SU-DHL-6 (cell line): ENCODE data around the gene CTNNBL1.

Experiments
- H2AFZ ChIP-seq: fragments of 200-600 bp; sonication (generic); 2 replicates; pipeline ENCODE4 v1.6.1; 2014; ENCODE audit warnings: low read depth, mild to moderate bottlenecking, moderate library complexity, mixed read lengths, antibody characterized with exemption, low read length; ENCODE audit not compliant: severe bottlenecking
- H3F3A ChIP-seq: fragments of 200-600 bp; shearing (Covaris generic); 2 replicates; pipeline ENCODE4 v1.6.0; 2016; ENCODE audit warnings: antibody characterized with exemption, mild to moderate bottlenecking; ENCODE audit not compliant: insufficient read depth
- H3K27ac ChIP-seq: fragments of 200-600 bp; sonication (generic); 2 replicates; pipeline ENCODE4 v1.5.1; 2016; ENCODE audit warnings: low read depth, mild to moderate bottlenecking, low read length, moderate library complexity, mixed read lengths
- H3K27me3 ChIP-seq: fragments of 200-600 bp; sonication (generic), shearing (Covaris generic); 2 replicates; pipeline ENCODE4 v1.6.0; 2014; ENCODE audit warnings: mild to moderate bottlenecking, low read length
- H3K36me3 ChIP-seq: fragments of 200-600 bp; sonication (generic); 2 replicates; pipeline ENCODE4 v1.6.1; 2014; ENCODE audit warnings: mild to moderate bottlenecking, low read length, mixed read lengths
- H3K4me2 ChIP-seq: fragments of 300-600, 200-600 bp; shearing (Covaris generic), sonication (generic); 2 replicates; pipeline ENCODE4 v1.6.0; 2014; ENCODE audit warnings: low read length, low read depth, mild to moderate bottlenecking; ENCODE audit not compliant: poor library complexity, severe bottlenecking
- H3K4me3 ChIP-seq: fragments of 200-600 bp; sonication (generic); 2 replicates; pipeline ENCODE4 v1.5.1; 2014; ENCODE audit warnings: antibody characterized with exemption, low read length, mild to moderate bottlenecking, mixed read lengths; ENCODE audit not compliant: insufficient read depth, poor library complexity, severe bottlenecking
- H3K79me2 ChIP-seq: fragments of 200-600 bp; sonication (generic); 2 replicates; pipeline ENCODE4 v1.6.1; 2014; ENCODE audit warnings: mild to moderate bottlenecking, low read length, moderate library complexity; ENCODE audit not compliant: insufficient read depth
- H3K9ac ChIP-seq: fragments of 200-600 bp; sonication (generic); 2 replicates; pipeline ENCODE4 v1.7.0; 2014; ENCODE audit warnings: mild to moderate bottlenecking, low read length
- H3K9me2 ChIP-seq: fragments of 200-600 bp; sonication (generic); replicated peaks from 2 replicates; pipeline ENCODE4 v1.6.1; 2014; ENCODE audit warnings: low read length; ENCODE audit not compliant: insufficient read depth
- H3K9me3 ChIP-seq: fragments of 200-600 bp; sonication (generic); 2 replicates; pipeline ENCODE4 v1.6.1; 2014; ENCODE audit warnings: low read length, mixed read lengths; ENCODE audit not compliant: insufficient read depth
- H4K20me1 ChIP-seq: fragments of 200-600 bp; sonication (generic); 2 replicates; pipeline ENCODE4 v1.6.1; 2014; ENCODE audit warnings: low read depth, mild to moderate bottlenecking, antibody characterized with exemption, low read length, moderate library complexity, mixed read lengths
- CTCF ChIP-seq: fragments of 200-600 bp; sonication (generic); IDR thresholded peaks from one replicate; pipeline ENCODE4 v1.5.1; 2017; ENCODE audit warnings: antibody characterized with exemption, mild to moderate bottlenecking, low read length, moderate library complexity; ENCODE audit not compliant: insufficient read depth, poor library complexity, severe bottlenecking
- EZH2phosphoT487 ChIP-seq: fragments of 200-600 bp; sonication (generic), shearing (Covaris generic); conservative IDR thresholded peaks from 2 replicates; pipeline ENCODE4 v1.6.1; 2018; ENCODE audit warnings: mild to moderate bottlenecking, antibody characterized with exemption, low read length, moderate library complexity, mixed read lengths

The CTNNBL1 gene

GRCh38 chr20:37686762-37687477, 6.9 kb upstream of the CTNNBL1 start:
- no peak overlapping the region for H2AFZ ChIP-seq
- no peaks in the 10 kb centered on the region for H3K79me2 ChIP-seq
- H3K4me2 ChIP-seq, result no peak overlapping the region
- no peaks in the 10 kb centered on the region for H3K36me3 ChIP-seq
- no peak overlapping the region for H3K27ac ChIP-seq
- H3F3A ChIP-seq, result no peaks in the 10 kb centered on the region
- H4K20me1 ChIP-seq, result no peaks in the 10 kb centered on the region
- H3K9ac ChIP-seq, result no peak overlapping the region
- no peak for TF ChIP-seq CTCF
- TF ChIP-seq EZH2phosphoT487, result no peak
- H3K4me3 ChIP-seq, result no peak overlapping the region
- H3K9me2 ChIP-seq, result no peaks in the 10 kb centered on the region
- H3K27me3 ChIP-seq, result no peaks in the 10 kb centered on the region
- no peaks in the 10 kb centered on the region for H3K9me3 ChIP-seq

- H3F3A ChIP-seq, result no peaks in the 10 kb centered on the region
- no peak overlapping the region for H3K4me2 ChIP-seq
- H4K20me1 ChIP-seq, result no peaks in the 10 kb centered on the region
- H3K4me3 ChIP-seq, result no peak overlapping the region
- TF ChIP-seq EZH2phosphoT487, result no peak
- TF ChIP-seq CTCF, result no peak
- H3K36me3 ChIP-seq, result no peaks in the 10 kb centered on the region
- no peak overlapping the region for H3K27ac ChIP-seq
- H3K79me2 ChIP-seq, result no peaks in the 10 kb centered on the region
- no peaks in the 10 kb centered on the region for H3K9me2 ChIP-seq
- no peaks in the 10 kb centered on the region for H3K9me3 ChIP-seq
- no peak overlapping the region for H2AFZ ChIP-seq
- no peaks in the 10 kb centered on the region for H3K27me3 ChIP-seq
- no peak overlapping the region for H3K9ac ChIP-seq
Observed at GRCh38 chr20:37687478-37687805, 6.4 kb upstream of the CTNNBL1 start.

GRCh38 chr20:37688093-37688492, 5.7 kb upstream of the CTNNBL1 start:
- Histone ChIP-seq H2AFZ (no peak overlapping the region), H3K36me3 (no peaks in the 10 kb centered on the region), H3K4me3 (no peak overlapping the region), H3K9me3 (no peaks in the 10 kb centered on the region), H3K27ac (no peak overlapping the region), H3K27me3 (no peaks in the 10 kb centered on the region), H3K9ac (no peak overlapping the region), H3K9me2 (no peaks in the 10 kb centered on the region), H3F3A (no peaks in the 10 kb centered on the region), H4K20me1 (no peaks in the 10 kb centered on the region), H3K79me2 (no peaks in the 10 kb centered on the region), H3K4me2 (no peak overlapping the region)
- TF ChIP-seq CTCF, result no peak
- no peak for TF ChIP-seq EZH2phosphoT487
